Gastrocnemius medialis (tissue), 4 donors: Measurements from ENCODE around the gene NID1.

Experiments used
- POLR2A ChIP-seq, 2 donors: fragments of 450-650 bp; IDR thresholded peaks; one replicate each; pipeline ENCODE4 v1.6.1; 2017; ENCODE audit warnings: antibody characterized with exemption in 2 of 2, mild to moderate bottlenecking in 2 of 2, moderate library complexity in 2 of 2
- TF ChIP-seq, protein P1 (sequence below), 5 experiments: fragments of 450-650 bp in 3 of 5; fragments of 200-600 bp in 2 of 5; sonication (generic) in 2 of 5; IDR thresholded peaks in 4 of 5; conservative IDR thresholded peaks in 1 of 5; 1 replicate in 4 of 5; 2 replicates in 1 of 5; pipeline ENCODE4 v1.5.1; 2016 to 2019; ENCODE audit warnings: antibody characterized with exemption in 5 of 5, mild to moderate bottlenecking in 3 of 5, moderate library complexity in 3 of 5

GRCh38 chr1:236073307-236073897, 8.5 kb upstream of the NID1 start:
- TF ChIP-seq, protein P1, sequence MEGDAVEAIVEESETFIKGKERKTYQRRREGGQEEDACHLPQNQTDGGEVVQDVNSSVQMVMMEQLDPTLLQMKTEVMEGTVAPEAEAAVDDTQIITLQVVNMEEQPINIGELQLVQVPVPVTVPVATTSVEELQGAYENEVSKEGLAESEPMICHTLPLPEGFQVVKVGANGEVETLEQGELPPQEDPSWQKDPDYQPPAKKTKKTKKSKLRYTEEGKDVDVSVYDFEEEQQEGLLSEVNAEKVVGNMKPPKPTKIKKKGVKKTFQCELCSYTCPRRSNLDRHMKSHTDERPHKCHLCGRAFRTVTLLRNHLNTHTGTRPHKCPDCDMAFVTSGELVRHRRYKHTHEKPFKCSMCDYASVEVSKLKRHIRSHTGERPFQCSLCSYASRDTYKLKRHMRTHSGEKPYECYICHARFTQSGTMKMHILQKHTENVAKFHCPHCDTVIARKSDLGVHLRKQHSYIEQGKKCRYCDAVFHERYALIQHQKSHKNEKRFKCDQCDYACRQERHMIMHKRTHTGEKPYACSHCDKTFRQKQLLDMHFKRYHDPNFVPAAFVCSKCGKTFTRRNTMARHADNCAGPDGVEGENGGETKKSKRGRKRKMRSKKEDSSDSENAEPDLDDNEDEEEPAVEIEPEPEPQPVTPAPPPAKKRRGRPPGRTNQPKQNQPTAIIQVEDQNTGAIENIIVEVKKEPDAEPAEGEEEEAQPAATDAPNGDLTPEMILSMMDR (IDR thresholded peaks at IDR 0.05 in 4 of 5, conservative IDR thresholded peaks at IDR 0.05 in 1 of 5), result no peak
- TF ChIP-seq POLR2A (IDR thresholded peaks at IDR 0.05), result no peak
